ENCODE measurements around the gene TAS2R20.

Gene TAS2R20

GRCh38 chr12:10959804-10960203, 38.3 kb downstream of the TAS2R20 start:
- no peak for DNase-seq (ENCODE audit: low spot score)

DNA sequence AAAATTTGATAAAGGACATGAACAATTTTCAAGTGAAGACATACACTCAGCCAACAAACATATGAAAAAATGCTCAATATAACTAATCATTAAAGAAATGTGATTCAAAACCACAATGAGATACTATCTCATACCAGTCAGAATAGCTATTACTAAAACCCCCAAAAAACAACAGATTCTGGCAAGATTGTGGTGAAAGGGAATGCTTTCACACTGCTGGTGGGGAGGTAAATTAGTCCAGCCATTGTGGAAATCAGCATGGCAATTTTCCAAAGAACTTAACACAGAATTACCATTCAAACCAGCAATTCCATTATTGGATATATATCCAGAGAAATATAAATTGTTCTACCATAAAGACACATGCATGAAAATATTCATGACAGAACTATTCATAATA, 40.4 kb downstream of the TAS2R20 start:
- DNase-seq (ENCODE audit: low spot score), result no peak

DNA sequence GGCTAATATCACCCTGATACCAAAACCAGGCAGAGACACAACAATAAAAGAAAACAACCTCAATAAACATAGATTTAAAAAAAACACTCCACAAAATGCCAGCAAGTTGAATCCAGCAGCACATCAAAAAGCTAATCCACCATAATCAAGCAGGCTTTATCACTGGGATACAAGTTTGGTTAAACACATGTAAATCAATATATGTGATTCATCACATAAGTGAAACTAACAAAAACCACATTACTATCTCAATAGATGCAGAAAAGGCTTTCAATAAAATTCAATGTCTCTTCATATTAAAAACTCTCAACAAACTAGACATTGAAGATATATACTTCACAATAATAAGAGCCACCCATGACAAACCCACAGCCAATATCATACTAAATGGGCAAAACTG, 42.0 kb downstream of the TAS2R20 start:
- DNase-seq (ENCODE audit: low spot score), result no peak

DNA sequence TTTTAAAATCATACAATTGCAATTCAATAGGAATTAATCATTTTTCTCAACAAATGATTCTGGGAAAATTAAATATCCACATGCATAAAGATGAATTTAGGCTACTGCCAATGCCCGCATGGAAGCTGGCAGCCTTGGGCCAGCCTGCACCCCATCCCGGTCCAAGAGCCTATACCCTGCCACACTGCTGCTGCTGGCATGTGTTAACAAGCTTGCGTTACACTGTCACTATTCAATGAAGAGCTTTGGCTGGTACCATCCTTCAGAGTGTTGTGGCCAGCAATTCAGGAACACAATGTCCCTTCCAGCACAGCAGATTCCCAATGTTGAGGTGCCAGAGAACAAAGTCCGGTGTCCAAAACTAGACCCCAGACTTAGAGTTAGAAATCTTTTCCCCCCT, 45.5 kb downstream of the TAS2R20 start:
- no peak for DNase-seq (ENCODE audit: low spot score)

Data from kidney capillary endothelial cell (primary cell).